ENCODE measurements around the gene CNOT6. TPM values are rescaled to one million over a fixed set of nuclear protein-coding genes. Genes with fewer than 3 reads are reported as not detected.
A peak's percentile ranks its signal among the peaks of the same experiment; 100 is the strongest.

CNOT6 gene
- 22.0 TPM for polyA plus RNA-seq (2012; ENCODE audit: insufficient read length, low read depth)

- TF ChIP-seq REST (IDR thresholded peaks at IDR 0.05; ENCODE audit: insufficient read depth in 1 of 2, low read depth in 2 of 2, low read length in 2 of 2), result 0 out of 4 replicates have a peak, but pooled peaks of 1 of the 2 experiments have one; percentile 13
- peak; percentile 52; the same call in 1 of the 2 replicates for TF ChIP-seq POLR2AphosphoS5 (IDR thresholded peaks at IDR 0.05; ENCODE audit: low read depth, low read length)
- no peak for TF ChIP-seq SIN3A (IDR thresholded peaks at IDR 0.05; ENCODE audit: borderline replicate concordance, insufficient read depth, low read length)
- peak; percentile 51 for TF ChIP-seq FOXP2 (optimal IDR thresholded peaks at IDR 0.05; ENCODE audit: borderline replicate concordance, extremely low read depth, extremely low read length, insufficient read depth)
- peak; percentile 35; the same call in 1 of the 2 replicates for TF ChIP-seq TAF1 (IDR thresholded peaks at IDR 0.05; ENCODE audit: borderline replicate concordance, insufficient read depth, low read length)
Observed at GRCh38 chr5:180494060-180494509, at the start of gene CNOT6. Gene CNOT6, plus strand, starts transcription at chr5:180494379. Its CDS starts 34,898 bp downstream, at chr5:180529277.

- TF ChIP-seq REST (IDR thresholded peaks at IDR 0.05; ENCODE audit: insufficient read depth in 1 of 2, low read depth in 2 of 2, low read length in 2 of 2), result no peak
Observed at GRCh38 chr5:180454752-180455151, 39.4 kb upstream of the CNOT6 start.

GRCh38 chr5:180455872-180456271 lies 38.3 kb upstream of the CNOT6 start:
- TF ChIP-seq SIN3A (IDR thresholded peaks at IDR 0.05; ENCODE audit: borderline replicate concordance, insufficient read depth, low read length) (no peak), REST (IDR thresholded peaks at IDR 0.05; ENCODE audit: insufficient read depth in 1 of 2, low read depth in 2 of 2, low read length in 2 of 2) (no peak), FOXP2 (optimal IDR thresholded peaks at IDR 0.05; ENCODE audit: borderline replicate concordance, extremely low read depth, extremely low read length, insufficient read depth) (no peak), TAF1 (IDR thresholded peaks at IDR 0.05; ENCODE audit: borderline replicate concordance, insufficient read depth, low read length) (no peak)

GRCh38 chr5:180456792-180457191 lies 37.4 kb upstream of the CNOT6 start:
- TF ChIP-seq SIN3A (IDR thresholded peaks at IDR 0.05; ENCODE audit: borderline replicate concordance, insufficient read depth, low read length) (no peak), POLR2AphosphoS5 (IDR thresholded peaks at IDR 0.05; ENCODE audit: low read depth, low read length) (no peak), REST (IDR thresholded peaks at IDR 0.05; ENCODE audit: insufficient read depth in 1 of 2, low read depth in 2 of 2, low read length in 2 of 2) (no peak), FOXP2 (optimal IDR thresholded peaks at IDR 0.05; ENCODE audit: borderline replicate concordance, extremely low read depth, extremely low read length, insufficient read depth) (no peak), TAF1 (IDR thresholded peaks at IDR 0.05; ENCODE audit: borderline replicate concordance, insufficient read depth, low read length) (no peak)

- TF ChIP-seq FOXP2 (optimal IDR thresholded peaks at IDR 0.05; ENCODE audit: borderline replicate concordance, extremely low read depth, extremely low read length, insufficient read depth) (no peak), TAF1 (IDR thresholded peaks at IDR 0.05; ENCODE audit: borderline replicate concordance, insufficient read depth, low read length) (no peak), REST (IDR thresholded peaks at IDR 0.05; ENCODE audit: insufficient read depth in 1 of 2, low read depth in 2 of 2, low read length in 2 of 2) (no peak), POLR2AphosphoS5 (IDR thresholded peaks at IDR 0.05; ENCODE audit: low read depth, low read length) (no peak), SIN3A (IDR thresholded peaks at IDR 0.05; ENCODE audit: borderline replicate concordance, insufficient read depth, low read length) (no peak)
Observed at GRCh38 chr5:180460834-180461233, 33.3 kb upstream of the CNOT6 start.
